GM15510 (cell line): ENCODE results near the gene ZNF816.

Experiments
- POLR2A ChIP-seq: IDR thresholded peaks from 3 replicates; pipeline ENCODE4 v1.6.1; 2011; ENCODE audit warnings: borderline replicate concordance; ENCODE audit not compliant: insufficient read length; ENCODE audit errors: extremely low read depth

The ZNF816 gene

DNA sequence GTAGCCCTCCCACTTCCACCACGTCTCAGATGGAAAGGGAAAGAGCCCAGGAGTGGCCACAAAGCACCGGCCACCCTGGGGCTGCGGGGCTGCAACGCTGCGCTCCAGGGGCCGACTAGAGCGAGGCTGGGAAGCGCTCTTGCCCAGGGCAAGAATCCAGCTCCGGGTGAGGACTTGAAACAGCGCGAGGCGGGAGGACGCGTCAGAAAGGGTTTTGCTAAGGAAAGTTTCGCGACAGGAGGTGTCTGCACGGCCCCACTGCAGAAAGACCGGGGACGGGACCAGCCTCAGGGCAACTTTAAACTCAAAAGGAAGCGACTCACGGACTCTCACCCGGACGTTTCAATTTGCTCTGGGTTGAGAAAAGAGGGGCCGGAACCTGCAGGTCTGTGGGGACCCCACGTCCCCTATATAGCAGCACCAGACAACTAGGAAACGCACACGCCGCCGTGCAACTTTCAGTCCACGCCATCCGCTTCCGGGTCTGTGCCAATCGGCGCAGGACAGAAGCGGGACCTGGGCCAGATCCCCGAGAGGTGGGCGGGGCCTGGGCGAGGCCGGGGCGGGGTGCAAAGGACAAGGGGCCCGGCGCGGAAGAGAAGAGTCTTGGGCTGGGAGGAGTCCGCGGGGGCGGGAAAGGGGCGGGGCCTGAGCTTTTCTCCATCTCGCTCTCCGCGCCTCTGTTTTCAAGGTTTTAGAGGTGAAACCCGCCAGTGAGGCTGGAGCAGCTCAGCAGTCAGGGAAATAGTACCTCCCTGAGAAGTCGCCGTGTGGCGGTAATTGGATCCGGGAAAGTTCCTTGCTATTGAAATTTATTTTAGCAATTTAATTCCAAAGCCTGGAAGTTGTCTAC, at the start of gene ZNF816:
Gene ZNF816 (minus strand): TSS at position 488 of the 853 bp plus-strand sequence. CDS start 6,792 bp downstream, outside the sequence.
- peak; percentile 78 for TF ChIP-seq POLR2A

DNA sequence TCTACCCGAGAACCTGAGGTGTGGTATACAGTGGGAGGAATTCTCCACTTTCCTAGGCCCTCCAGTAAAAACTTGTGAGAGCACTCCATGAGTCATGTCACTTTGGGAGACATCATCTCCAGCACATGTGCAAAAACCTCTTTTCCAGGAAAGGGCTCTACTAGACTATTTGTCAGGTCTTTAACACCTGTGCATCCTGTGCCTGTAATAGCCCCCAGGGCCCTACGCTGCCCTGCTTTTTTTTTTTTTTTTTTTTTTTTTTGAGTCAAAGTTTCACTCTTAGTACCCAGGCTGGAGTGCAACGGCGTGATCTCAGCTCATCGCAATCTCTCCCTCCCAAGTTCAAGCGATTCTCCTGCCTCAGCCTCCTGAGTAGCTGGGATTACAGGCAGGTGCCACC, 49.3 kb upstream of the ZNF816 start:
- no peak for TF ChIP-seq POLR2A

DNA sequence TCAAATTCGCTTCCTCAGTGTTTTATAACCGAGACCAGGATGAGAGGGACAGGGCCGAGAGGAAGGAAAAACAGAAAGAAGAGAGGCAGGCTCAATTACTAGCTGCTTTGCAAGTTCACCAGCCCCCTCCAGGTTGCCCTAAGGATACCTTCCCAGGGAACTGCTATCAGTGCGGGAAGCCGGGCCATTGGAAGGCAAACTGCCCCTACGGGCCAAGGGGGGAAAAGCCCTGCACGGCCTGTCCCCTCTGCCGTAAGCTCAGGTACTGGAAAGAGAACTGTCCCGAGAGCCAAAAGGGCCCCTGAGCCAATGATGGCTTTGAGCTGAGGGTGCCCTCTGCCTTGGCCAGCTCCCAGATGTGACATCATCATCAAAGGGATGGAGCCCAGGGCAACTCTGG, 47.8 kb upstream of the ZNF816 start:
- no peak for TF ChIP-seq POLR2A

- no peak for TF ChIP-seq POLR2A
These were observed 45.5 kb upstream of the ZNF816 start for GRCh38 chr19:53008061-53008778.

- TF ChIP-seq POLR2A: no peak
These were observed 44.9 kb upstream of the ZNF816 start for GRCh38 chr19:53007606-53008005.

GRCh38 chr19:53007200-53007599, 44.5 kb upstream of the ZNF816 start:
- no peak for TF ChIP-seq POLR2A

DNA sequence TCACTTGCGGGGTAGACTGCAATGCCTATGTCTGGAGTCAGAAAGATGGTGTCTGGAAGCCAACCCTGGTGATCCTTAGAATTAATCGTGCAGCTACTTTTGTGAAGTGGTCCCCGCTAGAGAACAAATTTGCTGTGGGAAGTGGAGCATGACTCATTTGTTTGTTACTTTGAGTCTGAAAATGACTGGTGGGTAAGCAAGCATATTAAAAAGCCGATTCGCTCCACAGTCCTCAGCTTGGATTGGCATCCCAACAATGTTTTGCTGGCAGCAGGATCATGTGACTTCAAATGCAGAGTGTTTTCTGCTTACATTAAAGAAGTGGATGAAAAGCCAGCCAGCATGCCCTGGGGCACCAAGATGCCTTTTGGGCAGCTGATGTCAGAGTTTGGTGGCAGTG, 41.6 kb upstream of the ZNF816 start:
- no peak for TF ChIP-seq POLR2A

DNA sequence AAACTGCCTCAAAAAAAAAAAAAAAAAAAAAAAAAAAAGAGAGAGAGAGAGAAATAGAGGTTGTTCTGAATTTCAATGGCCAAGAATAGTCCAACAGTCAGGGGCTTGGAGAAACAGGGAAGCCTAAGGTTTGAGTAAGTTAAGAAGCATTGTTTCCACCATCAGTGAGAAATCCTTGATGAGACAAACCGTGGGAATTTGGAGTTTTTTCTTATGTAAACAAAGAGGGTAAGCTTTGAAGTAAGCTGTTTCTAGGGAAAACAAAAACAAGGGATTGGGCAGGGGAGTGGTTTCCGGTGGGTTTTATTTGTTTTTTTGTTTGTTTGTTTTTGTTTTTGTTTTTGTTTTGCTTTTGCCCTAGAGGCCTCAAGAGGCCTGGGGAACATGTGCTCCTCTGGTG, 39.8 kb upstream of the ZNF816 start:
- no peak for TF ChIP-seq POLR2A

DNA sequence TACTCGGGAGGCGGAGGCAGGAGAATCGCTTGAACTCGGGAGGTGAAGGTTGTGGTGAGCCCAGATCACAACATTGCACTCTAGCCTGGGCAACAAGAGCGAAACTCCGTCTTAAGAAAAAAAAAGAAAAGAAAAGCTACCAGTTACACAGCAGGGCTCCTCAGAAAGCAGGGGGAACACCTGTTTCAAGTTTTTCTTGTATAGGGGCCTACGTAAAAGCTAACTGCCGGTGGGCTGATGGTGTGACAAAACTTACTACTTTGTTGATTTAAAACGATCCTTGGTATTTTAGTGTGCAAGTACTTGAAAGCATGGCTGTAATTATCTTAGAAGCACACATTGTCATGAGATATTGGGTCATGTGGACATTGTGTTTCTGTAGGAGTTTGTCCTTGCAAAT, 35.3 kb upstream of the ZNF816 start:
- no peak for TF ChIP-seq POLR2A

DNA sequence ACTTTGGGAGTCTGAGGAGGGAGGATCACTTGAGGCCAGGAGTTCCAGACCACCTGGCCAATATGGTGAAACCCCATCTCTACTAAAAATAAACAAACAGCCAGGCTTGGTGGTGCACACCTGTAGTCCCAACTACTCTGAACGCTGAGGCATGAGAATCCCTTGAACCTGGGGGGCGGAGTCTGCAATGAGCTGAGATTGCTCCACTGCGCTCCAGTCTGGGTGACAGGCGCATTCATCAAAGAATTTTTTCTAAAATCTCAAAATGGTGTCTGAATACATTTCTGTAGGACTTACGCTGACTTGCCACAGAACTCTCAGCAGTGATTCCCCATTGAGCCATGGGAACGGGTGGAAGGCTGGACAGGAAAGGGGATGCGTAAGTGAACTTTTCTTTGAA, 33.0 kb upstream of the ZNF816 start:
- no peak for TF ChIP-seq POLR2A

- TF ChIP-seq POLR2A: no peak
These were observed 30.9 kb upstream of the ZNF816 start for GRCh38 chr19:52993342-52994178.

DNA sequence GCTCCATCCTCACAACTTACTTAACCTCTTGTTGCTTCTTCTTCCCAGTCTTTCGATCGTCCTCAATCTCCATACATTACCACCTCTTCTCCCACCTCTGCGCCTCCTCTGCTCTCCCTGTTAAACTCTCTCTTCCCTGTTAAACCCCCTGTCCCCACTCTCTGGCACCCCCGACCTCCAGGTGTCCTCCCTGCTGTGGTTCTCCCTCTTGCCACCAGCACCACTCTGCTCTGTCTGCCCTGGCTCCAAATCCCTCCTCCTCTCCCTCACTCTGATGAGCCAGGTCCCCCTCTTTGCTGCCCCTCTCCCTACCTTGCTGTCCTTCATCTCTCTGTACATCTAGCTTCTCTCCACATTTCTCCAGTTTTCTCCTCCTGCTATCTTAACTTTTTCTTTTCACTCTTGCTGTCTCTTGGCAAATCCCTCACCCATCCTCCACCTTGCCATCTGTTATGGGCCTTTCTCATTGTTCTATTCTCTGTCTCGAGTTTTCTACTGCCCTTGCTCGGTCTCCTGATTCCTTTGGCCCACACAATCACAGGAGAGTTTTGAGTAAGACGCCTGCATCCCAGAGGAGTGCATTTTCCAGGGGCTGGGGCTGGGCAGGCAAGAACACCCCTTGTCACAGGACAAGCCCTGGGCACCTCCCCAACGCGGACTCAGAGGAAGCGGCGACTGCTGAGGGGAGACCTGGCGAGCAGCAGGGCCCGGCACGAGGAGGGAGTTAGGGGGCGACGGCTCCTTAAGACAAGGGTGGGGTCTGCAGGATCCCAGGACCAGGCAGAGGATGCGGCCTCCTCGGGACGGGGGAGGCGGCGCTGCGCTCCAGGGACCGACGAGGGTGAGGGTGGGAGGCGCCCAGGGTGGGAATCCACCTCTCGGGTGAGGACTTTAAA, 29.7 kb upstream of the ZNF816 start:
- TF ChIP-seq POLR2A: no peak

GRCh38 chr19:52991484-52991883, 28.8 kb upstream of the ZNF816 start:
- TF ChIP-seq POLR2A: no peak
